Fibroblast of peridontal ligament (primary cell): ENCODE measurements around the gene CEP135.
"Not testable (repeated sequence)": the region's sequence is repeated elsewhere in the genome, so short reads cannot be mapped to it uniquely, and the experiment has no call there.

Experiments used
- DNase-seq: peaks from one replicate; pipeline ENCODE4 v3.0.0-alpha.2; 2010; ENCODE audit errors: extremely low read depth

CEP135 gene

DNA sequence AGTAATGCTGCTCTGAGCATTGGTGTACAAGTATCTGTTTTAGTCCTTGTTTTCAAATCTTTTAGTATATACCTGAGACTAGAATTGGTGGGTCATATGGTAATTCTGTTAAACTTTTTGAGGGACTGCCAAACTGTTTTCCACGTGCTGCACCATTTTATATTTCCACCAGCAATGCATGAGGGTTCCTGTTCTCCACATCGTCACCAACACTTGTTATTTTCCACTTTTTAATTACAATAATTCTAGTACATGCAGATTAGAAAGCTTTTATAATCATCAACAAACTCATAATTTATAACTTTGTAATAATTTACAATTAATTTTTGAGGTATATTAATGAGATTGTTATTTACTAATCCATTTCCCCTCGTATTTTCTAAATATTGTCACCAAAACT lies 79.4 kb downstream of the CEP135 start:
- no peak for DNase-seq

DNA sequence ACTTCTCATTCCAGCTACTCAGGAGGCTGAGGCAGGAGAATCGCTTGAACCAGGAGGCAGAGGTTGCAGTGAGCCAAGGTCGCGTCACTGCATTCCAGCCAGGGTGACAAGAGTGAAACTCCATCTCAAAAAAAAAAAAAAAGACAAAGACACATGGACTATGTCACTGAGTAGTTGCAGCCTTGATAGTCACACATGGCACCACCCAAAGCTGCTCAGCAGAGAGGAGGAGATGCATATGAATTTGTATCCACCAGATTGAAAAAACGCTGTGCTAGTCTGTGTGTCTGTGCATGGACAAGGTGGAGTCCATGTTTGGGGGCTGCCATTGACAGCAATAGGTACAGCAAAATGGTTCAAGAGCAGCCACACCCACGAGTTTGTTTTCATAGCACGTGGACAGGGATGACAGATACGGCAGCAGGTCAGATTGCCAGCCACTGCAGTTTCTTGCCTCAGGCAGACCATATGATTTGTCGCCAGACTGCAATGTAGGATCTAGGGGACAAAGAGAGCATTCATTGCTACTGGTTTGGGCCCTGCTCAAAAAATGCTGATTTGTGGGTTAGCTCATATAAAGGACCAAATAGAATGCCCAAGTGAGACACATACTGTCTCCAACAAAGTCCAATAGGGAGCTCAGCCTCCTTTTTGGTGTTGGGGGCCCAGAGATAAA lies 89.9 kb downstream of the CEP135 start:
- no peak for DNase-seq

- DNase-seq = no peak
Observed at GRCh38 chr4:56040842-56041241, 92.1 kb downstream of the CEP135 start.

DNA sequence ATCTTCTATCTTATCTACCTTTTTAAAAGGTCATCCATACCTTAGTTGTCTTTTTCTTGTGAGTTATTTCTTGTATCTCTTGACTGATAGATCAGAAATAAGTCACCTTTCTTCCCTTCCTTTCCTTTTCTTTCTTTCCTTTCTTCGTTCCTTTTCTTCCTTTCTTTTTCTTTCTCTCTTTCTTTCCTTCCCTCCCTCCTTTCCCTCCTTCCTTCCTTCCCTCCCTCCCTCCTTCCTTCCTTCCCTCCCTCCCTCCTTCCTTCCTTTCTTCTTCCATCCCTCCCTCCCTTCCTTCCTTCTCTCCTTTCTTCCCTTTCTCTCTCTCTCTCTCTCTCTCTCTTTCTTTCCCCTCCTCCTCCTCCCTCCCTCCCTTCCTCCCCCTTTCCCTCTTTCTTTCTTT lies 93.5 kb downstream of the CEP135 start:
- DNase-seq = no peak

- DNase-seq = peak; percentile 8
Observed at GRCh38 chr4:56048383-56048701, 99.6 kb downstream of the CEP135 start.

- peak; percentile 11 for DNase-seq
Observed at GRCh38 chr4:56048702-56049431, 100.1 kb downstream of the CEP135 start.

- DNase-seq = no peak
Observed at GRCh38 chr4:56050625-56051024, 101.9 kb downstream of the CEP135 start.

GRCh38 chr4:56051029-56051709 lies 102.4 kb downstream of the CEP135 start:
- no peak for DNase-seq

DNA sequence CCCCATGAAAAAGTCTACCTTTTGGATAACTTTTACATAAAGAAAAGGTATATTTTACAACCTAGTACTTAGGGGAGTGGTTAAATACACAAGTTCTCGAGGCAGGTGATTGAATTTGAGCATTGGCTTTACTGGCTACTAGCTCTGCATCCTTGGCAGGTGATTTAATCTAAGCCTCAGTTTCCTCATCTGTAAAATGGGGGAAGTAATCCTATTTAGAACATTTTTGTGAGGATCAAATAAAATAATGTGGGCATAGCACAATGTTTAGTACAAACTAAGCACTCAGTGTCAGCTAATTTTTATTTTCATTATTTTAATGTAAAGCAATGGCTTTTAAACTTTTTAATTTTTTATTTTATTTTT lies 102.9 kb downstream of the CEP135 start:
- DNase-seq = no peak

- no peak for DNase-seq
Observed at GRCh38 chr4:56052481-56052880, 103.7 kb downstream of the CEP135 start.

DNA sequence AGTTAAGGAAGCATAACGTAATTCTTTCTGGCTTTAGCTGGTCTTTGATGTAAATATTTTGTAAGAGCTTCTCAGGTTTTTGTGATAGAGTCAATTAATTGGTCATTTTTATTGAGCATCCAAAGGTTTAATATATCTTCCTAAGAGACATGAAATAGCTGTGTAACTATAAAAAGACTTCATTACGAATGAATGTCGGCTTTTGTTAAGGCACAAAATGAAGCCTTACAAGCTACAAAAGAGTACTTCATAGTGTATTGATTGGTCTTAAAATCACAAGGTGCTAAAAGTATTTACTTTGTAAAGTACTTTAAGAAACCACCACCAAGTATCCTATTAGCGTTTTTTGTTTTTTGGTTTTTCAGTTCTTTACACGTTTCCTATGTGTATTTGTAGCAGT lies 104.2 kb downstream of the CEP135 start:
- DNase-seq = no peak

DNA sequence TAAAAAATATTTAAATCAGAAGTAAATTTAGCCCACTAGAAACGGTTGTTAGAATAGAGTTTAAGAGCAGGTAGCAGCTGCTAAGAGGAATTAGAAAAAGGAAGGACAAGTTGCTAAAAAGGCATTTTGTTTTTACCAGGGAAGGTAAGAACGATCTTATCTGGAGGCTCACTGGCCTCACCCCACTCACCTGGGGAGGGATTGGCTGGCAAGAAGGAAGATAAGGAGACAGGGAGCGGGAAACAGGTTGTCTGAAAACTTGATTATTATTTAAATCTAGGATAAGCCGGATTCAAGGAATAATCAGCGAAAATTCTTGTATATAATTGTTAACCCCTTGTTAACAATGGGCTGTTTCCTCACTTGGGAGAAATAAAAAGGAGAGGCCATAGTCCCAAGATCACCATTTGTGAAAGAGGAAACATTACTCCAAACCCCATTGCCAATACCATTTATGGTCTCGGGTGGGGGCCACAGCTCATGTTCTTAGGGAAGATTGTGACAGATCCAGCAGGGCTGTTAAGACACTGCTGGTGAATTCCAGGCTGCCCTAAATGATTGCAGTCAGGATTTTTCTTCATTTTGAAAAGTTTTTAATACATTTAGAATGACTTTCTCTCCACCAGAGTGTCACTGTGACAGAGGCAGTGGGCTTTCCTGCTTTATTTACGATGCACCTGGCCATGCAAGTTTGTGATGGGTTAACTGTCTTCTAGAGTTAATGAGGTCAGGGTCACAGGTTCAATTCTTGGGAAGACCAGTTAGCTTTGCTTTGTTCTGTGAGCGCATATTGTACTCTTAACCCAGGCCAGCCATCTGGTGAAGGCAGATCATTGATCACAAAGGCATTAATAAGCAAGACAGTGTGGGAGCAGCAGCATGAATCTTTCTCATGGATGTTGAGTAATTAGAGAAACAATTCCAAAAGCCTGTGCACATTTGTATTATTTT lies 106.6 kb downstream of the CEP135 start:
- DNase-seq = no peak

- DNase-seq = no peak
Observed at GRCh38 chr4:56055991-56056390, 107.2 kb downstream of the CEP135 start.

- no peak for DNase-seq
Observed at GRCh38 chr4:56058555-56058954, 109.8 kb downstream of the CEP135 start.

- DNase-seq = no peak
Observed at GRCh38 chr4:56060036-56060435, 111.3 kb downstream of the CEP135 start.

DNA sequence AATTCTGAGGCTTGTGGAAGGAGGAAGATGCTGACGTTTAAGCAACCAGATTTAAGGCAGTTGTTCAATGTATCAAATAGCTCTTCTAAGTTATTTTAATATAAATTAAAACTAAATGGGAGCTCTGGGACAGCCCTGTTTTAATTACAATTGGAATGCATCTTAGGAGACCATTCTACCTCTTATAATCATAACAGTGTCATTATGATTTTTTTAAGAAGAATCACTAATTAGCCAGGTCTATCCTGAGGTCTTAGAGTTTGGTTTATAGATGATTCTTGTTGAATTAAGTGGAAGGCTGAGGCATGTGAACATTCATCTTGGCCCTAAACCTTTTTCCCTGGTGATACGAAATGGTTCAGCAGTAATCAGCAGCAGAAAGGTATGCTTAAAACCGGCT lies 113.4 kb downstream of the CEP135 start:
- no peak for DNase-seq

DNA sequence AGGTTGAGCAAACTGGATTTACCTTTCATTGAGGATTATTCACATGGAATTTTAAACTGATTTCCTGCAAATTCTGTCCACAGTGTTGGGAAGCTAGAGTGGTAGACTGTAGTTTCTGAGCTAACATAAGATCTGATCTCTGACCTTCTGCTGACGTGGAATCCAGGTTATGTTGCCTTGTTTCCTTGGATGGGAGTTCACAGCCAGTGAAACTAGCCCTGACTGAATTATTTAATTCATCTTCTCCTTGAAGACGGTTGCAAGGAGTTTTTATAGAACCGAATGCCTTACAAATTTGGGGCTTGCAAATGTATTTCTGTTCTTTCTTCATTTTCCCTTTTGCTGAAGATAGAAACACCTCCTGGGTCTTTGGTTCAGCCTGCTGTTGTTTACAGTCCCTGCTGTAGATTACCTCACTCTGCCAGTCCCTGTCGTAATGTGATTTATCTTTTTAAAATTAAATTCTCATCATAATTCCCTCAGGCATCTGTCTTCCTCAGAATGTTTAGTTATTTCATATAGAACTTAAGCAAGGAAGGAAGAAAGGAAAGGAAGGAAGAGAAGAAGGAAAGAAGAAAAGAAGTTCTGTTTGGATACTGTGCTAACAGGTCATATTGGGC lies 113.9 kb downstream of the CEP135 start:
- no peak for DNase-seq

- DNase-seq = no peak
Observed at GRCh38 chr4:56066493-56066892, 117.7 kb downstream of the CEP135 start.

DNA sequence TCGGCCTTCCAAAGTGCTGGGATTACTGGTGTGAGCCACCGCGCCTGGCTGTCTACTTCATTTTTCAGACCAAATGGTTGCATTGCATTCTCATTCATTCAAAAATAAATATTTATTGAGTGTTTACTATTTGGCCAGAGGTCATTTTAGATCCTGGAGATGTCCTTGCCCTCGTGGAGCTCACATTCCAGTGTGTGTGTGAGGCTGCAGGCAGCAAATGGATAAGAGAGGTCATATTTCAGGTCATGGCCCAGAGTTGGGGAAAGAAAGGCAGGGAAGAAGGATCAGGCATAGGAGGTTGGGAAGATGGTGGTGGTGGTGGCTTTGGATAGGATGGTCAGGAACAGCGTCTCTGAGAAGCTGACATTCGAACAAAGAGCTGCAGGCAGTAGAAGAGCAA lies 119.1 kb downstream of the CEP135 start:
- no peak for DNase-seq

GRCh38 chr4:56072730-56073129 lies 124.0 kb downstream of the CEP135 start:
- DNase-seq = not testable (repeated sequence)

- DNase-seq = no peak
Observed at GRCh38 chr4:56077676-56078075, 128.9 kb downstream of the CEP135 start.

DNA sequence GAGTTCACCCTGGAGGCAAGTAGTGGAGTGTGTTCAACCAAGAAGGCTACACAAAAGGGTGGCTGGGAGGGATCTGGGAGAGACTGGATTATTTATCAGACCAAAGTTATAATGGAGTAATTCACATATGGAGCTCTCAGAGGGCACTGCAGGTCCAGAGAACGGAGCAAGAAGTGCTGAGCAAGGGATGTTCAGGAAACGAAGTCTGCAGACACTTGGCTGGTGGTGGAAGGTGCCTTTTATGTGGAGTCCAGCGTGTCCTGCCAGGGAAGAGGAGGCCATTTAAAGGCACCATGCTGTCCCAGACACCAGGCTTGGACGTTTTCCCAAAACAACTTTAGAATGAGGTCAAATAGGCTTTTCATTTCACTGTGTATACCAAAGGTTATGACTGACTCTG lies 130.1 kb downstream of the CEP135 start:
- DNase-seq = no peak
